NCI-H526 treated with DMSO at 0.1 percent for 48 hours (cell line): ENCODE measurements around the gene CCP110.

Source experiments
- DNase-seq: peaks from one replicate; lab custom pipeline; 2025; lab: John Stamatoyannopoulos, UW

CCP110 gene

GRCh38 chr16:19601083-19601976 is 77.6 kb downstream of the CCP110 start:
- DNase-seq = peak; percentile 20
